GM13977 (cell line): Measurements from ENCODE around the gene TEKT1.

Experiments used
- DNase-seq: peaks from one replicate; pipeline ENCODE4 v3.0.0; 2012; ENCODE audit warnings: low spot score
- in situ Hi-C: fragments of 300-500 bp; cut with MboI; formaldehyde crosslinking; loops from one replicate; pipeline ENCODE4 v1.12.0; 2022; ENCODE audit warnings: low sequenced_read_pairs, low pct_unique_long_range_greater_than_20kb, mixed read lengths, inconsistent platforms; ENCODE audit not compliant: unreplicated experiment
- TF ChIP-seq, protein P1 (sequence below): IDR thresholded peaks from 2 replicates; pipeline ENCODE4 v1.5.1; 2012; ENCODE audit warnings: mild to moderate bottlenecking, control low read depth; ENCODE audit not compliant: insufficient read depth; ENCODE audit errors: extremely low read depth, missing control alignments

TEKT1 gene

GRCh38 chr17:6812295-6812694 is 19.2 kb downstream of the TEKT1 start:
- in situ Hi-C loops, result no loop called here
- DNase-seq, result no peak
- TF ChIP-seq, protein P1, sequence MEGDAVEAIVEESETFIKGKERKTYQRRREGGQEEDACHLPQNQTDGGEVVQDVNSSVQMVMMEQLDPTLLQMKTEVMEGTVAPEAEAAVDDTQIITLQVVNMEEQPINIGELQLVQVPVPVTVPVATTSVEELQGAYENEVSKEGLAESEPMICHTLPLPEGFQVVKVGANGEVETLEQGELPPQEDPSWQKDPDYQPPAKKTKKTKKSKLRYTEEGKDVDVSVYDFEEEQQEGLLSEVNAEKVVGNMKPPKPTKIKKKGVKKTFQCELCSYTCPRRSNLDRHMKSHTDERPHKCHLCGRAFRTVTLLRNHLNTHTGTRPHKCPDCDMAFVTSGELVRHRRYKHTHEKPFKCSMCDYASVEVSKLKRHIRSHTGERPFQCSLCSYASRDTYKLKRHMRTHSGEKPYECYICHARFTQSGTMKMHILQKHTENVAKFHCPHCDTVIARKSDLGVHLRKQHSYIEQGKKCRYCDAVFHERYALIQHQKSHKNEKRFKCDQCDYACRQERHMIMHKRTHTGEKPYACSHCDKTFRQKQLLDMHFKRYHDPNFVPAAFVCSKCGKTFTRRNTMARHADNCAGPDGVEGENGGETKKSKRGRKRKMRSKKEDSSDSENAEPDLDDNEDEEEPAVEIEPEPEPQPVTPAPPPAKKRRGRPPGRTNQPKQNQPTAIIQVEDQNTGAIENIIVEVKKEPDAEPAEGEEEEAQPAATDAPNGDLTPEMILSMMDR, result no peak

GRCh38 chr17:6811510-6811909 is 20.0 kb downstream of the TEKT1 start:
- TF ChIP-seq, protein P1, result no peak
- DNase-seq, result no peak
- in situ Hi-C loops, result no loop called here

GRCh38 chr17:6800422-6801027 is 31.0 kb downstream of the TEKT1 start:
- no peak for DNase-seq
- TF ChIP-seq, protein P1, result no peak
- in situ Hi-C loops, result no loop called here

DNA sequence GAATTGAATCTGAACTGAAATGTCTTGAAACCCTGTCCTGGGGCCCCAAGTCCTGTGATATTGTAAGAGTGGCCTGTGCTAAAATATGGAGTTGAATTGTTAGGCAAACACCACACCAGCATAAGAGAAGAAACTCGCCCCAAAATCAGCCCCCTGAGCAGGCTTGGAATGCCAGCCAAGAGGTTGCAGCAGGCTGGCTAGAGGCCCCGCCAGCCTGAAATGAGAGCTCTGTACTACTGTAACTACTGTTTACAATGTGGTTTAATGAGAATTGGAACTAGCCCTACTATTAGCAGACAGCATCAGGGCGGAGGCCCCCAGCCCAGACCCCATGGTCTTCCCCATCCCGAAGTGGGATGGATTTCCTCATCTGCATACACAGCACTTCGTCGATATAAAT is 31.8 kb downstream of the TEKT1 start:
- TF ChIP-seq, protein P1, result no peak
- no peak for DNase-seq
- in situ Hi-C loops, result no loop called here

DNA sequence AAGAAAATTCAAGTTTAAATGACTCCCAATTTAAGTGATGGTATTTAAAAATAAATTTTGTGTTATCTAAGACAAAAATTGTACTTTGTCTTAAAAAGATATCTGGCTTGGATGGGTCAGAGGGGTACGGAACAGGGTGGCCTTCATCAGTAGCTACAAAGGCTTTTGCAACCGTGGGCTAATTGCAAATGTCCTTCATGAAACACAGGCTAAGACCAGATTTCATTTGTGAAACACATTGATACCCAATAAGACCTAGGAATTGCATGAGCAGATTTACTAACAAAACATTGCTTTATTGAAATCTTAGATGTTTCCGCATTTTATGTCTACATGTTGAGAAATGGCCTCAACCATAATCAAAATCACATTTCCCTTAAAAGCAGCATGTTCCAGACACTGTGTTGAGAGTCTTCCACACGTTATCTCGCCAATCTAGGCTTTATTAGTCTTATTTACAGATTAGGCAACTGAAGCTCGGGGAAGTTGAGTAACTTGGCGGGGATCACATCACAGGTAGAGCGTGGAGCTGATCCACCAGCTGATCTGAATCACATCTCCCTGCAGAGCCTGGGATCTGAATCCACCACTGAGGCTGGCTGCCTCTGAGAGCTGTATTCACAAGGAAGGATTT is 33.7 kb downstream of the TEKT1 start:
- TF ChIP-seq, protein P1, result no peak
- DNase-seq, result no peak
- in situ Hi-C loops, result no loop called here

- in situ Hi-C loops, result no loop called here
- TF ChIP-seq, protein P1, result no peak
- no peak for DNase-seq
Measured at GRCh38 chr17:6796887-6797490, 34.5 kb downstream of the TEKT1 start.
